Stimulated activated CD4-positive, alpha-beta T cell treated with anti-CD3 and anti-CD28 coated beads, Interleukin-1b, Interleukin-23, amount 100 ng/mL, for 1 hour (primary cell): ENCODE measurements around the gene MORF4L1.
"Not testable (repeated sequence)": the region's sequence is repeated elsewhere in the genome, so short reads cannot be mapped to it uniquely, and the experiment has no call there.

Experiments used
- DNase-seq, 2 donors: peaks; one replicate each; pipeline ENCODE4 v3.0.0-alpha.2; 2020; ENCODE audit warnings: low read depth in 2 of 2

The MORF4L1 gene, protein sequence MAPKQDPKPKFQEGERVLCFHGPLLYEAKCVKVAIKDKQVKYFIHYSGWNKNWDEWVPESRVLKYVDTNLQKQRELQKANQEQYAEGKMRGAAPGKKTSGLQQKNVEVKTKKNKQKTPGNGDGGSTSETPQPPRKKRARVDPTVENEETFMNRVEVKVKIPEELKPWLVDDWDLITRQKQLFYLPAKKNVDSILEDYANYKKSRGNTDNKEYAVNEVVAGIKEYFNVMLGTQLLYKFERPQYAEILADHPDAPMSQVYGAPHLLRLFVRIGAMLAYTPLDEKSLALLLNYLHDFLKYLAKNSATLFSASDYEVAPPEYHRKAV

DNA sequence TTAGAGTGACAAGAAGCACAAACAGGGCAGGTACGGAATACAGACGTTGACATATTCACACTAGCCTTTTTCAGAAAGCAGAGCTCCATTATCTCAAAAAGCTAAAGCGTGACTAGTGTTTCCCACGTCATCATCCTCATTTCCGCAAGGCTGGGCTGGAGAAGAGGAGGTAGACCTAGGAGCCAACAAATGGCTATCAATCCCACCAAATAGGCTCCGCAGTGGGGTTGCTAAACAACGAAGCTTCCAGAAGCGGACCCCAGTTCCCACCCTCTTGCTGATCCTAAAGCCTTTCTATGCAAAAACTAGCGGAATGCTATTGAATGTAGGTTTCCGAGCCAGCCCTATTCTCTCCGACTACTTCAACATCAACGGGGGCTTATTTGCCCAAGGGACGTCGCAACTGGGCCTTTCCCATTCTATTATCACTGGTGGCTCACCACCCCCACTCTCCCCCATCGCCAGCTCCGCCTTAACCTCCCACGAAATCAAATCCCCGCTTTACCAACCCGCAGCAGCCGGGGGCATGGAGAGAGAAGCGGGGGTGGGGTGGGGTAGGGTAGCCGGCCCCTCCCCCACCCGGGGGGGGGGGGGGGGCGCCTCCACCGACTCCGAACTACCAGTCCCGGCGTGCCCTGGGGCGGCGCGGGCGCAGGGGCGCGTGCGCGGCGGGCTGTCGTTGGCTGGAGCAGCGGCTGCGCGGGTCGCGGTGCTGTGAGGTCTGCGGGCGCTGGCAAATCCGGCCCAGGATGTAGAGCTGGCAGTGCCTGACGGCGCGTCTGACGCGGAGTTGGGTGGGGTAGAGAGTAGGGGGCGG lies at the start of gene MORF4L1:
Gene MORF4L1 (plus strand): TSS at position 736 of the 817 bp plus-strand sequence. CDS start 128 bp downstream, outside the sequence.
- peak; percentile 80 to 90 for DNase-seq

DNA sequence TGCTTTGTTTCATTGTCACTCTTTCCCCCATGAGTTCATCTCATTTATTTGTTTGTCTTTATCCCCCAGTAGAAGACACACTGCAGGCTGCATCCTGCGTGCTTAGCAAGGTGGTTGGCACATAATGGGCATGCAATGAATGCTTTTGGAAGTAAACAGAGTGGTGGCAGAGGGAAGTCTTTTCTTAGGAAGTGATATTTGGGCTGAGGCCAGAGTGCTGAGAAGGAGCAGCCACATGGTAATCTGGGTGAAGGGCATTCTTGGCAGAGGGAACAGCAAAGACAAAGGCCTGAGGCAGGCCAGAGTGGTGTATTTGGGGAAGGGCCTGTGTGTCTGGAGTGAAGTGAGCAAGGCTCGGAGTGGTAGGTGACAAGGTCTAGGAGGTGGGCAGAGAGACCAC lies 43.8 kb upstream of the MORF4L1 start:
- DNase-seq = no peak

DNA sequence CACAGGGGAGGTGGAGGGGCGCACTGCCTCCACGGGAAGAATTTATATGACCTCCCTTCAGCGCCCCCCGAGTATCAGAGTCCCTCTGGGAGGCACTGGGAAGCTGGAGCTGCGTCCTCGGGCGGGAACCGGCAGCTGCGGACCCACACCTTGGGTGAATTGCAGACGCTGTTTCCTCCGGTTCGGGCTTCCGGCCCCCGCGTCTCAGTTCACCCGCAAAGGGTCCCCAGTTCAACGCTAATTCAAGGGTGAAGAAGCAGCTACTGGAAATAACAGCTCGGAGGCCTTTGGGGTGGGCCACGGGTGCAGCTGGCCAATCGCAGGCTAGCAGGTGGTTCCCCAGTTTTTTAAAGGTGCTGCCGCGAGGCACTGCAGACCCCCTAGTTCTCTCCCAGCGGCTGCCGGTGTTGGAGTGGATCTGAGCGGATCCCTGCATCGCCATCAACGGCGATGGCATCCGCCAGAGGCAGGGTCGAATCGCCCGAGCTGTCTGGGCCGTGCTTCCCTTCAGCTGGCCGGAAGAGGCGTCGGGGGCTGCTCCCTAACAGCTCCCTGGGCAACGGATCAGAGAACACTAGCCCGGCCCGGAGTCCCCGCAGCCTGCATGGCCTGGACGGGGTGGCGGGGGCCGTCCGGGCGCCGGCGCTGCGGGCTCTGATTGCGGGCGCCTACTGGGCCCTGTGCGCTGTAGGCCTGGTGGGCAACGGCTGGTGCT lies 42.0 kb upstream of the MORF4L1 start:
- no peak for DNase-seq

DNA sequence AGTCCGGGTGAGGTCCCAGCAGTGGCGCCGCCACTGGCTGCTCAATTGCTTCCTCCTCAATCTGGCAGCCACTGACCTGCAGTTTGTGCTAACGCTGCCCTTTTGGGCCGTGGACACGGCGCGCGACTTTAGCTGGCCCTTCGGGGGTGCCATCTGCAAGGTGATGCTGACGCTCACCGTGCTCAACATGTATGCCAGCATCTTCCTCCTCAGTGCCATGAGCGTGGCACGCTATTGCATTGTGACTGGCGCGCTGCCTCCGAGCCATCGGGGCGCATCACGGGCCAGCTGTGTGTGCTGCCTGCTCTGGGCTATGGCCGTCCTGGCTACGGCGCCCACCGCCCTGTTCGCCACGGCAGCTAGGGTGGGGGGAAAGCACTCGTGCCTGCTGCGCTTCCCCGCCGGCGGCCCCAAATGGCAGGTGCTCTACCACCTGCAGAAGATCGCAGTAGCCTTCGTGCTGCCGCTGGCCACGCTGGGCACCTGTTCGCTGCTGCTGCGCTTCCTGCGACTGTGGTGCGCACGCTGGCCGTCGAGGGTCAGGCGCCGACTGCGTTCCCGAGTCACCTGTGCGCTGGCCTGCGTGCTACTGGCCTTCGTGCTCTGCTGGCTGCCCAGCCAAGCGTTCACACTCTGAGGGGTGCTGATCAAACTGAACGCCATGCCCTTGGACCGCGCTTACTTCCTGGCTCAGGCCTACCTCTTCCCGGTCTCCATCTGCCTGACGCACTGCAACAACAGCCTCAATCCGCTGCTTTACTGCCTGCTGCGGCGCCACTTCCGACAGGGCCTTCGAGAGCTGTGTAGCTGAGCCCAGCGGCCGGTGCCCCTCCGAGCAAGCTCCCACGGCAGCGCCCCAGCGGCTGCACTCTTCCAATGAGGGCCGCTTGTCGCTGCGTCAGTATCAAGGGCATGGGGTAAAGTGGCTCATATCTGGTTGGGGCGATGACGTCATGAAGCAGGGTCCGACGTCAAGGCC lies 41.2 kb upstream of the MORF4L1 start:
- no peak for DNase-seq

DNA sequence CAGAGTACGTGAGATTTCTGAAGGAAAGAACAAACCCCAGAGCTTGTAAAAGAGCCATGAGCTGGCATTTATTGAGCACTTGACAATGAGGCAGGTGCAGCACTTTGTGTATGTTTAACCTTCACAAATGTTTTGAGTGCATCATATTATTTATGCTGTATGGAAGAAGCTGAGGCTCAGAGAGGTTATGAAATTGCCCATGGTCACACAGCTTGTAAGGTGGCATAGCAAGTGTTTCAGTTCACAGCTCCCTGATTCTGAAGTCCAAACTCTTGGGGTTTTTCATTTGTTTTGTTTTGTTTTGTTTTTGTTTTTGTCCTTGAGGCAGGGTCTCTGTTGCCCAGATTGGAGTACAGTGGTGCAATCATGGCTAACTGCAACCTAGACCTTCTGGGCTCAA lies 36.4 kb upstream of the MORF4L1 start:
- DNase-seq = no peak

DNA sequence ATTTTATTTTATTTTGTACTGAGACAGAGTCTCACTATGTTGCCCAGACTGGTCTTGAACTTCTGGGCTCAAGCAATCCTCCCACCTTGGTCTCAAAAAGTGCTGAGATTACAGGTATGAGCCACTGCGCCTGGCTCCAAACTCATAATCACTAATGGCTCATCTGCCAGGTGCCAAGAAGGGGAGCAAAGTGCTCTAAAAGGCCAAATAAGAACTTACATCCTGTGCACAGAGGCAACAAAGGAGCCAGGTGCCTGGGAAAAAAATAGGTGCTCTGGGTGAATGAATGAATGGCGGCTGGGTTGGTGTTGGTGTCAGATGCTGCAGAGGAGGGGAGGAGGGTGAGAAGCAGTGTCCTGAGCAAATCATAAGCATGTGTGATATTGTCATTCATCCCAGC lies 35.6 kb upstream of the MORF4L1 start:
- no peak for DNase-seq

DNA sequence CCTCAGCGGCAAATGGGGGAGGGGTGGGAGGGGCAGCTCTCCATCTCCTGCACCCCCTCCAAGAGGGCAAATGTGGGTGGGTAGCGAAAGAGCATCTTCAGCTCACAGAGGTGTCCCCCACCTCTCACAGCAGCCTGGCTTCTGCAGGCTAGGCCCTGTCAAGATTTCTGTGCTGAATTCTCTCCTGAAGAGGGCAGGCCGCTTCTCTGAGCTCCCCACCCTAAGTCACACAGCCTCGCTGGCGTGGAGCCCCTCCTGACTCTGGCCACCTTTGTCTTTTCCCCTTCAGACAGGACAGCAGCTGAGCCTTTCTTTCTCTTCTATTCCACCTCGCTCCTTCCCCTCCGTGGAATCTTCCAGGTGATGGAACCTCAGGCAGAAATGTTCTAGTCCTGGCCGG lies 35.1 kb upstream of the MORF4L1 start:
- no peak for DNase-seq

DNA sequence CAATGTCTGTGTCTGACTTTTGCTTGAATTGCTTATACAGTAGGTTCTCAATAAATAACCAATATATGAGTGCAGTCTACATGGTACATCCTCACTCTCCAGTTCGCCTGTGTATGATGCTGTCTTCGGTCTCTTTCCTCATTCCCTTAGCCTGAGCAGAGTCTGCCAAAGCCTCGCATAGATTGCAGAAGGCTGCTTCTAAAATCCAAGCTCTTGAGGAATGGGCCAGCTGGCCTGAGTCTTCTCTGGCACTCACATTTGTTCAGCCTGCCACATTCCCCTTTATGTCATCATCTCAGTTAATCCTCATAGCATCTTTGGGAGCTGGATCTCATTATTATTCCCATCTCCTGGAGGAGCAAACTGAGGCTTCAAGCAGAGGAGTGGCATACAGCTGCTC lies 34.2 kb upstream of the MORF4L1 start:
- no peak for DNase-seq

DNA sequence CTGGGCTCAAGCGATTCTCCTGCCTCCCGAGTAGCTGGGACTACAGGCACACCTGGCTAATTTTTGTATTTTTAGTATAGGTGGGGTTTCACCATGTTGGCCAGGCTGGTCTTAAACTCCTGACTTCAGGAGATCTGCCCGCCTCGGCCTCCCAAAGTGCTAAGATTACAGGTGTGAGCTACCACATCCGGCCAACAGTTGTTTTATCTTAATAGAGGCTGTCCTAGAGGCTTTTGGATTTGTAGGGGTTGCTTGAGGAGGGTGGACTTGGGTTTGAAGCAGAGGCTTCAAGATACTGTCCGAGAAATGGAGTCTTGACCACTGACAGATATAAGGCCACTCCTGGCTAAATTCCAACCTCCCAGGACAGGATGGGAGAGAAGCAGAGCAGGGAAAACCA lies 33.5 kb upstream of the MORF4L1 start:
- DNase-seq = not testable (repeated sequence)

DNA sequence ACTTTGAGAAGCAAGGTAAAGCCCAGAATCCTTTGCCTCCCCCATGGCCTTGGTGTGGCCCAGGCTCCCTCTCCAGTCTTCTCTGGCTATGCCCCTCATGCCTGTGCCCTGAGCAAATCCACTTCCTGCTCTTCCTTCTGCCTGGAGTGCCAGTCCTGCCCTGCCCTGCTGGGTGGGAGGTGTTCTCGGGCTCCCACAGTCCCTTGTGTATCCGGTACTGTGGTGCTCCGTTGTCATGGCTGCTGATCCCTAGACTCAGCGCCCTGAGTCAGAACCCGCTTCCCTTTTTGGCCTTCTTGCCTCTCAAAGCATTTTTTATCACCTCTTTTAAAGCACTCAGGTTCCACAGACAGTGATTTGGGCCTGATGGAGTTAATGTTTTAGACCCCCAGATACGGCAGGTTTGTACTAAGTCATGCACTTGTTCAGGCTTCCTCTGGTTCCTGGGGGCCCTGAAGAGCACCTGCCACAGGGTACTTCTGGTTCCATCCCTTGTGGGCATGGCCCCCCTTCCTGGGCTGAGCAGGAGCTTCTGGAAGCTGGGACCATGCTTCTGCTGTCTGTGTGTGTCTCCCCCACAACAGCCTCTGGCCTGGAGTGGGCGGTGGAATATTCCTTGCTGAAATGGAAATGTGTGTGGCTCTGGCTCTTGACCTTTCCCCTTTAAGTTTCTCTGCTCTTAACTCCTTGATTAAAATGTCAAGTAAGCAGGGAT lies 31.9 kb upstream of the MORF4L1 start:
- no peak for DNase-seq

DNA sequence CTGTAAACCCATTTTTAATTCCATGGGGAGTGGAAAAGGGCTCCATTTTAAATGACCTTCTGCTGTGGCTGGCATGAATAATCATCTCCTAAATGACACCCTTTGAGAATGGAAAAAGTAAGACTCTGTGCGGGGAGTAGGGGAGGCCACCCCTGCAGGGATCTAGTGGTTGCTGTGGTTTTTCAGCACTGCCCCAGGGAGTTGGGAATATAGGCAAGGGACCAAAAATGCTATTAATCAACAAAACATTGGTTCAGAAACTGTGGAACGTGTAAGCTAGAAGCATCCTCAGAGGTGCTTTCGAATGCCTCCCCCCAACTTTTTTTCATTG lies 31.3 kb upstream of the MORF4L1 start:
- DNase-seq = no peak

DNA sequence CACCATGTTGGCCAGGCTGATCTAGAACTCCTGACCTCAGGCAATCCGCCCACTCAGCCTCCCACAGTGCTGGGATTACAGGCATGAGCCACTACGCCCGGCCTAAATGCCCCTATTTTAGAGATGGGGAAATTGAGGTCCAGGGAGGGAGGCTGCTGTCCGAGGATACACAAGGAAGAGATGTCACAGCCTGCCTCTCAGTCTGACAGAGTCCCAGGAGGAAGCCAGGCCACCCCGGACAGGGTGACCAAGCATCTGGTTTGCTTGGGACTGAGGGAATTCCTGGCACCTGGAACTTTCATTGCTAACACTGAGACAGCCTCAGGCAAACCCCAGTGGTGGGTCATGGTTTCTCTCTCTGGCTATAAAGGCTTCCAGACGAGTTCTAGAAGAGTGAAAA lies 30.8 kb upstream of the MORF4L1 start:
- no peak for DNase-seq

DNA sequence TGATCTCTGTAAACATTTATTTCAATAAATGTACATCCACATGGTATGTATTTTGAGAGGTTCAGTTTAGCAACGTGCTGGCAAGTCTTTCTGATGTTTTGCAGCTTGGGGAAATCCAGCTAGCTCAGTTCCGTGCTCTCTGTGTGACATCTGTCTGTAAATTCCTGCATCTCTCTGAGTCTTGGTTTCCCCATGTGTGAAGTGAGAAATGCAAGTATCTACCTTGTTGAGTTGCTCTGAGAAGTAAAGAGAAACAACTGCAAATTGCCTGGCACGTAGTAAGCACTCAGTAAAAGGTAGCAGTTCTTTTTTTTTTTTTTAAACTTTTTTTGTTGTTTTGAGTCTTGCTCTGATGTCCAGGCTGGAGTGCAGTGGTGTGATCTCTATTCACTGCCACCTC lies 30.2 kb upstream of the MORF4L1 start:
- DNase-seq = no peak

DNA sequence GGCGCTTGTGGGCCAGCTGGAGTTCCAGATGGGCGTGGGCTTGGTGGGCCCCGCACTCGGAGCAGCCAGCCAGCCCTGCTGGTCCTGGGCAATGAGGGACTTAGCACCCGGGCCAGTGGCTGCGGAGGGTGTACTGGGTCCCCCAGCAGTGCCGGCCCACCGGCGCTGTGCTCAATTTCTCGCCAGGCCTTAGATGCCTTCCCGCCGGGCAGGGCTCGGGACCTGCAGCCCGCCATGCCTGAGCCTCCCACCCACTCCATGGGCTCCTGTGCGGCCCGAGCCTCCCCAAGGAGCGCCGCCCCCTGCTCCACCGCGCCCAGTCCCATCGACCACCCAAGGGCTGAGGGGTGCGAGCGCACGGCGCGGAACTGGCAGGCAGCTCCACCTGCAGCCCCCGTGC lies 25.8 kb upstream of the MORF4L1 start:
- DNase-seq = not testable (repeated sequence)

DNA sequence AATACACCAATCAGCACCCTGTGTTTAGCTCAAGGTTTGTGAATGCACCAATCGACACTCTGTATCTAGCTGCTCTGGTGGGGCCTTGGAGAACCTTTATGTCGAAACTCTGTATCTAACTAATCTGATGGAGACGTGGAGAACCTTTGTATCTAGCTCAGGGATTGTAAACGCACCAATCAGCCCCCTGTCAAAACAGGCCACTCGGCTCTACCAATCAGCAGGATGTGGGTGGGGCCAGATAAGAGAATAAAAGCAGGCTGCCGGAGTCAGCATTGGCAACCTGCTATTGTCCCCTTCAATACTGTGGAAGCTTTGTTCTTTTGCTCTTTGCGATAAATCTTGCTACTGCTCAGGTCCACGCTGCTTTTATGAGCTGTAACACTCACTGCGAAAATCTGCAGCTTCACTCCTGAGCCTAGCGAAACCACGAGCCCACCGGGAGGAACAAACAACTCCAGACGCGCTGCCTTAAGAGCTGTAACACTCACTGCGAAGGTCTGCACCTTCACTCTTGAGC lies 25.2 kb upstream of the MORF4L1 start:
- not testable (repeated sequence) for DNase-seq

DNA sequence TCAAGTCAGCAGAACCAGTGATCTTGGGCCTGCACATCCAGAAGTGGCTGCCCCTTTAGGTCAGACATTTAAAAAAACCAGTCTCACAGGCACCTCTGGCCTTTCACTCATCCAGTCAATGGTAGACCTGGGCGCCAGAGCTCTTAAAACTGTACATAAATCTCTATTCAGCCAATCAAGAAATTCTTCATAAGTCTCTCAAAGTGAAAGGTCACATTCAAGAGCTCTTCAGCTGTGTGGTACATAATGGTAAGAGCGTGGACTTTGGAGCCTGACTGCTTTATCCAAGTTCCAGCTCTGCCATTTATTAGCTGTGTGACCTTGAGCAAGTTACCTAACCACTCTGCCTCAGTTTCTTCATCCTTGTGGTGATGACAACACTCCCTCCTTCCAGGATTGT lies 22.3 kb upstream of the MORF4L1 start:
- no peak for DNase-seq

DNA sequence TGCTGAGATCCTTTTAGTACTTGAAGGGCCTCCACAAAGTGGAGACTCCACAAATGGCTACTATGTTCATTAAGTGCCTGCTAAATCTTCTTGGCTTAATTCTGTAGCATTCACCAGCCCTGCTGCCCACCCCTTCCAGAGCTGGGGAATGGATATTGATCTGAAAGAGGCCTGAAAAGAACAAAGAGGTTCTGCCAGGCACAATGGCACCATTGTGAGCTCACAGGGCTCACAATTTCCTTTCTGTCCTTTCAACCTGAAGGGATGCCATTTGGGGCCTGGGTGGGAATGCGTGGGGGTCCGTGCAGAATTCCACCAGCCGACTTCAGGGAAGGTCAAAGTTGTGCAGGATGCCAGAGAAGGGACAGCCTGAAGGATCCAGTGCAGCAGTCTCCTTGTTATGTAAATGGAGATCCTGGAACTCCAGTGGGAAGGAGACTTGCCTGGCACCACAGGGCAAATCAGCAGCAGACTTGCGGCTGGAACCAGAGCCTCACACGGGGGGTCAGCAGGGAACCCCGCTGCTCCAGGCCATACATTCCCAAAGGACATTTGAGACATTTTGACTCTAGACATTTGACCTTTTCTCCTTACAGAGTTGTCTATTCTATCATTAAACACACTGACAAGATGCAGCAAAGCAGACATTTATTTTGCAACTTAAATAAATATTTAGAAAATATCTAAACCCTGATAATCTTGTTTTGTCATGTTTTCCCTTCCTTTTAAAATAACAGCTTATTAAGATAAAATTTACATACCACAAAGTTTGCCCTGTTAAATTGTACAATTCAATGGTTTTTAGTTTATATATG lies 21.5 kb upstream of the MORF4L1 start:
- no peak for DNase-seq

DNA sequence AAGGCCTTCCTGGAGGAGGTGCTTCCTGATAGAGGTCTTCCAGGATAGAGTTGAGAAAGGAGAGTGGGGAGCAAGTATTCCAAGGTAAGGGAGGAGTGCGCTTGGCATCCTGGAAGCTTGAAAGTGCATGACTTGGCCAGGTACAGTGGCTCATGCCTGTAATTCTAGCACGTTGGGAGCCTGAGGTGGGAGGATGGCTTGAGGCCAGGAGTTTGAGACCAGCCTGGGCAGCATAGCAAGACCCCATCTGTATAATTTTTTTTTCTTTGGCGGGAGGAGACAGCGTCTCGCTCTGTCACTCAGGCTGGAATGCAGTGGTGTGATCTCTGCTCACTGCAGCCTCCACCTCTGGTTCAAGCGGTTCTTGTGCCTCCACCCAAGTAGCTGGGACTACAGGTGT lies 19.2 kb upstream of the MORF4L1 start:
- DNase-seq = no peak

DNA sequence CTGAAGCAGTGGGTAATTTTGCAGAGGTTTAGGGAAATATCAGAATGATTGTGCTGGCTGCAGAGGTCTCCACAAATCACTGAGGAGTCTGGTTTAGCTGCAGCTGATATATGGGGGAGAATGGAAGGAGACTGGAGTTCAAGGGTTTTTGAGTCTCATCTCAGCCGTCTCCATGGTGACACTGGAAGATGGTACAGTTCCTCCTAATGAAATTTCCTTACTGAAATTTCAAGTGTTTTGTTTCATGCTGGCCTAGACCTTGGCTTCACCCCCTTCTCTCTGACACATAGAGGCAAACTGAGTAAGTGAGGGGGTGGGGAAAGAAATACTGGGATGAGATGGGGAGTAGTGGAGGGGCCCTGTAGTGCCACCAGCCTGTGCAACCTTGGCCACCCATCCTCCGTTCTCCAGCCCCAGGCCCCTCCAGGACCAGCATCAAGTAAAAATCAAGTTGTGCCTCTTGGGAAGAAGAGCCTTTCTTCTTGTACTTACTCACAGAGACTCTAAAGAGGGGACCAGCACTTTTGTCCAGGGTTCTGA lies 17.8 kb upstream of the MORF4L1 start:
- no peak for DNase-seq
